Measurements from ENCODE around the gene SKI.

DNA sequence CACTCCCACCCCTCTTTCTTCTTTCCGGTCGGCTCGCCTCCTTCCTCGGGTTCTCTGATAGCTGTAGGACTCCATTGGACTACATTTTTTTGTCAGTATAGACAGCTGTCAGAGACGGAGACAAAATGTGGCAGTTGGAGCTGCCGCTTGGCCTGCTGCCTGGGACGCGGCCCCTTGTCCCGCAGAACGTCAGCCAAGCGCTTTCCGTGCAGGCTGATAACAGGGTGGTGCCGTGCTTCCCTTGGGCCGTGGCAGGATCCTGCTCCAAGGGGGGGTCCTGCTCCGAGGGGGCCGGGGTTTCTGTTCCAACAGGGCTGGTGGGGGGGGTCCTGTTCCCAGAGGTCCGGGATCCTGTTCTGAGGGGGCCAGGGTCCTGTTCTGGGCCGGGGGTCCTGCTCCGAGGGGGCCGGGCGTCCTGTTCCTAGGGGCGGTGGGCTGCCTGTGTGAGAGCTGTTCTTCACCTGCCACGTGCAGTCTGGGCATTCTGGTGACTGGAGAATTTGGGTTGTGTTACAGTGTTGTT, 4.9 kb downstream of the SKI start:
- TF ChIP-seq, protein P1, sequence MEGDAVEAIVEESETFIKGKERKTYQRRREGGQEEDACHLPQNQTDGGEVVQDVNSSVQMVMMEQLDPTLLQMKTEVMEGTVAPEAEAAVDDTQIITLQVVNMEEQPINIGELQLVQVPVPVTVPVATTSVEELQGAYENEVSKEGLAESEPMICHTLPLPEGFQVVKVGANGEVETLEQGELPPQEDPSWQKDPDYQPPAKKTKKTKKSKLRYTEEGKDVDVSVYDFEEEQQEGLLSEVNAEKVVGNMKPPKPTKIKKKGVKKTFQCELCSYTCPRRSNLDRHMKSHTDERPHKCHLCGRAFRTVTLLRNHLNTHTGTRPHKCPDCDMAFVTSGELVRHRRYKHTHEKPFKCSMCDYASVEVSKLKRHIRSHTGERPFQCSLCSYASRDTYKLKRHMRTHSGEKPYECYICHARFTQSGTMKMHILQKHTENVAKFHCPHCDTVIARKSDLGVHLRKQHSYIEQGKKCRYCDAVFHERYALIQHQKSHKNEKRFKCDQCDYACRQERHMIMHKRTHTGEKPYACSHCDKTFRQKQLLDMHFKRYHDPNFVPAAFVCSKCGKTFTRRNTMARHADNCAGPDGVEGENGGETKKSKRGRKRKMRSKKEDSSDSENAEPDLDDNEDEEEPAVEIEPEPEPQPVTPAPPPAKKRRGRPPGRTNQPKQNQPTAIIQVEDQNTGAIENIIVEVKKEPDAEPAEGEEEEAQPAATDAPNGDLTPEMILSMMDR (conservative IDR thresholded peaks at IDR 0.05 in 1 of 2, IDR thresholded peaks at IDR 0.05 in 1 of 2; ENCODE audit: low read depth in 1 of 2, low read length in 2 of 2): no peak
- TF ChIP-seq EZH2 (IDR thresholded peaks at IDR 0.05; ENCODE audit: low read length, missing control alignments): no peak
